GM20431 (cell line): ENCODE results near the gene TPSG1.
"Not testable (repeated sequence)": the region's sequence is repeated elsewhere in the genome, so short reads cannot be mapped to it uniquely, and the experiment has no call there.

Source experiments
- in situ Hi-C: fragments of 300-500 bp; cut with MseI, MboI; formaldehyde crosslinking; loops from one replicate; pipeline ENCODE4 v1.15.0; 2020; ENCODE audit warnings: low sequenced_read_pairs; ENCODE audit not compliant: unreplicated experiment

Gene TPSG1

DNA sequence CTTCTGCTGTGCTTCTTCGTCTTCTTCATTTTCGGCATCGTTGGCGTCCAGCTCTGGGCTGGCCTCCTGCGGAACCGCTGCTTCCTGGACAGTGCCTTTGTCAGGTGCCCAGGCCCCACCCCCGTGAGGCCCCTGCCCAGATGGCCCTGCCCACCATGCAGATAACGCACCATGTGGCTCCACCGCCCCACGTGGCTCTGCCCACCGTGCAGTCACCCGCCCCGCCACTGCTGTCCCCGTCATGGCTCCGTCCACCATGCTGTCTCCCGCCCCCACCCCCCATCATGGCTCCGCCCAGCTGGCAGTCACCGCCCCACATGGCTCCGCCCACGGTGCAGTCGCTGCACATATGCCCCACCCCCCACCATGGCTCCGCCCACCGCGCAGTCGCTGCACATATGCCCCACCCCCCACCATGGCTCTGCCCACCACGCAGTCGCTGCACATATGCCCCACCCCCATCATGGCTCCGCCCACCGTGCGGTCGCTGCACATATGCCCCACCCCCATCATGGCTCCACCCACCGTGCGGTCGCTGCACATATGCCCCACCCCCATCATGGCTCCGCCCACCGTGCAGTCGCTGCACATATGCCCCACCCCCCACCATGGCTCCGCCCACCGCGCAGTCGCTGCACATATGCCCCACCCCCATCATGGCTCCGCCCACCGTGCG lies 26.3 kb downstream of the TPSG1 start:
- in situ Hi-C loops, result not testable (repeated sequence)

GRCh38 chr16:1198194-1198593 lies 26.9 kb downstream of the TPSG1 start:
- in situ Hi-C loops, result no loop called here

DNA sequence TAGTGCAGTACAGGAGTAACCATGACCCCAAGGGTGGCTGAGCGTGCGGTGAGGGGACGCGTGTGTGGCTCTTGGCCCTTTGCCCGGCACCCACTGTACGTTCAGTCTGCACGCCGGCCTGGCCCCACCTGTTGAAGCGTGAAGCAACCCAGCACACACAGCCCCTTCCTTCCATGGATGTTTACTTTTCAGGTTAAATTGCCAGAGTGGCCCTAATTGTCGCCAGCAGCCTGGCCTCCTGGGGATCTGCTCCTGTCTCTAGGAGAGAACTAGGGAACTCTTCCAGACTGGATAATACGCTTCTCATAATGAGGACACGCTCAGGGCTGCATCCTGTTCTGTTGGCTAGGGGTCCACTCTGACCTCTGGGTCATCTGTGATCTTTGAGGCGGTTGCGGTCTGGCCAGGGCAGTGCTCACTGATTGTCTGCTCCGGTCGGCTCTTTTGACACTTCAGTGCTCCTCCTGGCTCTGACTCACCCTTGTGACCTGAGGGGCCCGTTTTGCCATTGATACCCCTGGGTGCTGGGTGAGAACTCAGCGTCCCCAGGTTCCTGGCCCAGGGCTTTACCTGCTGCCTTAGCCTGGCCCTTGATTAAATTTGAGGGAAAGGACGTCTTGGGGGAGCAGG lies 27.7 kb downstream of the TPSG1 start:
- in situ Hi-C loops, result no loop called here

DNA sequence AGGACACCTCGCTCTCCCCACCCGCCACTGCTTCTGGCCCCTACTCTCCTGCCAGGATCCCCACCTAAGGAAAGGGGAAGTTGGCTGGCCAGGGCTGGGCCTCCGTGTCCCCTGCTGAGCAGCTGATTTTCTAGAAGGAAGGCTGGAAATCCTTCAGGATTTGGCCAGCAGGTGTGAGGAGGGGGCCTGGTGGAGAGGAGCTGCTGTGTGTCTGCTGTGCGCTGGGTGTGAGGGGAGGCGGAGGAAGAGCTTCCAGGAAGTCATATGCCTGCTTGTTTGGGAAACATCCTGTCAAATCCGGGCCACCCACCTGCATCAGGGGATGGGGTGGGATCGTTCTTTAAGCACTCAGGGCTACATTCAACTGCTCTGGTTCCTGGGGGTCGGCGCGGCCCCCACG lies 28.6 kb downstream of the TPSG1 start:
- in situ Hi-C loops, result no loop called here

DNA sequence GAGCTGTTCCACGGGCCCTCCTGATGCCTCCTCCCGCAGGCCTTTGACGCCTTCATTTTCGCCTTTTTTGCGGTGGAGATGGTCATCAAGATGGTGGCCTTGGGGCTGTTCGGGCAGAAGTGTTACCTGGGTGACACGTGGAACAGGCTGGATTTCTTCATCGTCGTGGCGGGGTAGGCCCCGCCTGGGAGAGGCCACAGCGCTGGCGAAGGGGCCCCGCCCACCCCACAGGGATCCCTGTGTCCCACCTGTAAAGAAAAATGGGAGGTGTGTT lies 29.7 kb downstream of the TPSG1 start:
- in situ Hi-C loops, result no loop called here

DNA sequence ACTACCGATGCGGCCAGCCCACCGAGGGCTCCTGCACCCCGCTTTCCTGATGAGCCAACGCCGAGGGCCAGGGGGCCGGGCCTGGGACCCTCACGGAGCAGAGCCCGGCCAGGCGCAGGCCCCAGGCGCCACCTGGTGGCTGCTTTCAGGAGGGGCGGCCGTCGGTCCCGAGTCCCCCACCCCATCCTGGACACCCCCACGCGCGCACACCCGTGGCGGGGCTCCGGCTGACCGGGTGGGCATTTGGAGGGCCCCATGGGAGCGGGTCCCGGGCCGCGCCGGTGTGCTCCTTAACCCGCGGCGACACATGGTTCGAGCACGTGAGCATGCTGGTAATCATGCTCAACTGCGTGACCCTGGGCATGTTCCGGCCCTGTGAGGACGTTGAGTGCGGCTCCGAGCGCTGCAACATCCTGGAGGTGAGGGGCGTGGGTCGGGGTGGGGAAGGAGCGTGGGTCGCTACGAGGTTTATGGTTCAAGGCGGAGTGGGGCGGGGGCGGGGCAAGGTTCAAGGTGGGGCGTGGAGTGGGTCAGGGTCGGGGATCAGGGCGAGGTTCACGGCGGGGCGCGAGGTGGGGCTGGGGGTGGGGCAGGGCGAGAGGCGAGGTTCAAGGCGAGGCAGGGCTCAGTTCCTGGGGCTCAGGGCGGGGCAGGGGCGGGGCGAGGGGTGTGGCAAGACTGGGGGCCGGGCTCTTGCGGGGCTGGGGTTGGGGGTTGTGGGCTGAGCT lies 30.2 kb downstream of the TPSG1 start:
- in situ Hi-C loops, result no loop called here

- in situ Hi-C loops, result no loop called here
These were observed 31.1 kb downstream of the TPSG1 start for GRCh38 chr16:1193825-1194581.

DNA sequence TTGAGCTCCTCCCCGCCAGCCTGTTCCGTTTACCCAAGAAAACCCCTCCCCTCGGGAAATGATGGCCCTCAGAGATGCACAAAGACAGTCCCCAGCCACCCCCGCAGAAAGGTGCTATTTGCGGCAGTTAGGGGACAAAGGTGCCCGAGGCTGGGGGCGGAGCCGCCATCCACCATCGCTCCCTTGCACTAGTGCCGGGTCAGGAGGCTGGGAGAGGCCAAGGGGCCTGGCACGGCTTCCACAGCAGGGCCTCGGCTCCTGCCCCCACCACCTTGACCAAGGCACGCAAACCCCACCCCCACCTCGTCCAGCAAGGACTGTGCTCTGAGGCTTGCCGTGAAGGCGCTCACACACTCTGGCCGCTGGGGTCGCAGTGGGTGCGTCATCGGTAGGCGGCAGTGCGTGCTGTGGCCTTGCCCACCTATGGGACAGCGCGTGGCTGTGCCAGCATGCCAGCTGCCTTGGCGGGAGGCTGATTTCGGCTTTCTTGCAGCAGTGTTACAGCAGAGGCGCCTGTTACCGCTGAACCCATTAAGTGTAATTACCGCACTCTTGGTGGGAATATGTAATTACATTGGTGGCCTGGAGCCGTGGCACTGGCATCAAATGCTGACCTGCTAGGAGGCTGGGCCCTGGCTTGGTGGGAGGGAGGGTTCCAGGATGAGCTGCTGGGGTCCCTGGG lies 31.8 kb downstream of the TPSG1 start:
- in situ Hi-C loops, result no loop called here

DNA sequence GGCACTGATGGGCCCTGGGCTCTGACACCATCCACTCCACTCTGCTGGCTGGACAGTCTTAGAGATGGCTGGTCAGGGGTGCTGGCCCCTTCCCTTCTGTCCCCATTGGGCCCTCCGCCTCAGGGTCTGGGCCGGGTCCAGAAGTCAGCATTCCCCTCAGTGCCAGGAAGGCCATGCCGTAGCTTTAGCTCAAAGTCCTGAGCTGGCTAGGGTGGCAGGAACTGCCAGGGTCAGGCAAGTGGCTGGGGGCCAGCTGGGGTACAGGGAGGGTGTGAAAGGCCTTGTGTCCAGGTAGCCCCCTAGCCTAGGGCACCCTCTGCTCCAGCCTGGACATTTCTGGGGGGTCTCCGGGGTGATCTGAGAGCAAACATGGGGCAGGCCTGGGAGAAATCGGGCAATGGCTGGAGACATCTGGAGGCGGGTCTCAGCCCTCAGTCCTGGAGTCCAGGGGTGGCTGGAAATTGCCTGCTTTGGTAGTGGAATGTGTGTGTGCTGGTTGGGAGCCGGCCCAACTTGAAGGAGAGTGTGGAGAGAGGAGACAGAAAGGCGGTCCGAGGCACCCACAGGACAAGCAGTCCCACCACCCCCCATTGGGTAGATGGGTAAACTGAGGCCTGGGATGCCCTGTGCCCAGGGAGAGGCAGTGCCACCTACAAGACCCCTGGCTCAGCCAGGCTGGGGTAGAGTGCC lies 32.5 kb downstream of the TPSG1 start:
- in situ Hi-C loops, result no loop called here

DNA sequence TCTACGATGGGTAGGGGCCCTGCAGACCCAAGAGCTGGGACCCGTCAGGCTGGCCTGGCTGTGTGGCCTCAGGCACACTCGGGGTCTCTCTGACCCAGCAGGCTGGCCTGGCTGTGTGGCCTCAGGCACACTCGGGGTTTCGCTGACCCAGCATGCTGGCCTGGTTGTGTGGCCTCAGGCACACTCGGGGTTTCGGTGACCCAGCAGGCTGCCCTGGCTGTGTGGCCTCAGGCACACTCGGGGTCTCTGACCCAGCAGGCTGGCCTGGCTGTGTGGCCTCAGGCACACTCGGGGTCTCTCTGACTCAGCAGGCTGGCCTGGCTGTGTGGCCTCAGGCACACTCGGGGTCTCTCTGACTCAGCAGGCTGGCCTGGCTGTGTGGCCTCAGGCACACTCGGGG lies 34.3 kb downstream of the TPSG1 start:
- in situ Hi-C loops, result not testable (repeated sequence)

DNA sequence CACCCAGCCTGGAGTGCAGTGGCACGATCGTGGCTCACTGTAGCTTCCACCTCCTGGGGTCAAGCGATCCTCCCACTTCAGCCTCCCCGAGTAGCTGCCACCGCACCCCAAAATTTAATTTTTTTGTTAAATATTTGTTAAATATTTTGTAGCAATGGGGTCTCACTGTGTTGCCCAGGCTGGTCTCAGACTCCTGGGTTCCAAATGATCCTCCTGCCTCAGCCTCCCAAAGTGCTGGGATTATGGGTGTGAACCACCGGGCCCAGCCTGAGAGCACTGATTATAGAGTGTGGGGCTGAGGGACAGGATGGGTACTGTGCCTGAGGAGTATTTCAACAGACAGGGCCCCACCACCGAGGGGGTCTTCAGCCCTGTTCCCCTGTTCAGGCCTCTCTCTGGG lies 35.6 kb downstream of the TPSG1 start:
- in situ Hi-C loops, result no loop called here

- in situ Hi-C loops, result no loop called here
These were observed 36.5 kb downstream of the TPSG1 start for GRCh38 chr16:1188432-1189189.

GRCh38 chr16:1185460-1186207 lies 39.4 kb downstream of the TPSG1 start:
- in situ Hi-C loops, result not testable (repeated sequence)

DNA sequence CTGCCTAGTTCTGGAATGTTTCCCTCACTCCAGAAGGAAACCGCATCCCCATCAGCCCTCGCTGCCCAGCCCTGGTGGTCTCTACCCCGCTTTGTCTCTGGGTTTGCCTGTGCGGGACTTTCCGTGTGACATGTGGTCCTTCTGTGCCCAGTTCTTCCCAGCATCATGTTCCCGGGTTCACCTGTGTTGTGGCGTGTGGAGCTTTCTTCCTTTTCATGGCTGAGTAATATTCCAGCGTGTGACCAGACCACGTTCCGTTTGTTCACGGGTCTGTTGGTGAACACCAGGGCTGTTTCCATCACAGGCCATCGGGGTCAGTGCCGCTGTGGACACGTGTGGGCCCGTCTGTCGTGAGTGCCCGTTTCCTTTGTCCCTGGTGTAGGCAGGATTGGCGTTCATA lies 40.1 kb downstream of the TPSG1 start:
- in situ Hi-C loops, result no loop called here

DNA sequence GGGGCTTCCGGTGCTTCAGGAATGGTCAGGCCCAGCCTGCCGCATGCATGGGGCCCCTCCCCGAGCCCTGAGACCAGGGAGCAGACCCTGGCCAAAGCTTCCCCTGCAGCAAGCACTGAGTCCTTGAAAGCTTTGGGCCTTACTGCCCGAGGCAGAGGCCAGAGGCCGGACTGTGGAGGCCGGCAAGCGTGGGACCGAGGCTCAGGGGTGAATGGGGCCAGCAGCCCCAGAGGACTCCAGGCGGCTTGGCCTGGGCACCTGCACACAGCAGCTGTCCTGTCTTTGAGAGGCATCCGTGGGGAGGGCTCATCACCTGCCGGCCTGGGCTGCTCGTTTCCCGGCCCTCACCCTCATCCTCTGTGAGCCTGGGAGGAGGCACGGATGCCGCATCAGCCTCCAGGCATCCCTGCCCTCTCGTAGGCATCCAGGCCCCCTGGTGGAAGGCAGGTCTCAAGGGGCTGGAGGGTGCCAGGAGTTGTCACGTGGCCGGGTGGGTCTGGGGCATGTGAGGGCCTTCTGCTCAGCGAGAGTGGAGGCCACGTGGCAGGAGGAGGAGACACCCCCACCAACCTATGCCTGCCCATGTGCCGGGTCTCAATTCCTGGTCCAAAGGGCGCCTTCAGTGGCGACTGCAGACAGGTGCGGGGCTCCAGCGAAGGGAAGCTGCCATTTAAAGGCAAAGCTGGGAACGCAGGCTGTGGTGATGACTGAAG lies 40.8 kb downstream of the TPSG1 start:
- in situ Hi-C loops, result no loop called here

DNA sequence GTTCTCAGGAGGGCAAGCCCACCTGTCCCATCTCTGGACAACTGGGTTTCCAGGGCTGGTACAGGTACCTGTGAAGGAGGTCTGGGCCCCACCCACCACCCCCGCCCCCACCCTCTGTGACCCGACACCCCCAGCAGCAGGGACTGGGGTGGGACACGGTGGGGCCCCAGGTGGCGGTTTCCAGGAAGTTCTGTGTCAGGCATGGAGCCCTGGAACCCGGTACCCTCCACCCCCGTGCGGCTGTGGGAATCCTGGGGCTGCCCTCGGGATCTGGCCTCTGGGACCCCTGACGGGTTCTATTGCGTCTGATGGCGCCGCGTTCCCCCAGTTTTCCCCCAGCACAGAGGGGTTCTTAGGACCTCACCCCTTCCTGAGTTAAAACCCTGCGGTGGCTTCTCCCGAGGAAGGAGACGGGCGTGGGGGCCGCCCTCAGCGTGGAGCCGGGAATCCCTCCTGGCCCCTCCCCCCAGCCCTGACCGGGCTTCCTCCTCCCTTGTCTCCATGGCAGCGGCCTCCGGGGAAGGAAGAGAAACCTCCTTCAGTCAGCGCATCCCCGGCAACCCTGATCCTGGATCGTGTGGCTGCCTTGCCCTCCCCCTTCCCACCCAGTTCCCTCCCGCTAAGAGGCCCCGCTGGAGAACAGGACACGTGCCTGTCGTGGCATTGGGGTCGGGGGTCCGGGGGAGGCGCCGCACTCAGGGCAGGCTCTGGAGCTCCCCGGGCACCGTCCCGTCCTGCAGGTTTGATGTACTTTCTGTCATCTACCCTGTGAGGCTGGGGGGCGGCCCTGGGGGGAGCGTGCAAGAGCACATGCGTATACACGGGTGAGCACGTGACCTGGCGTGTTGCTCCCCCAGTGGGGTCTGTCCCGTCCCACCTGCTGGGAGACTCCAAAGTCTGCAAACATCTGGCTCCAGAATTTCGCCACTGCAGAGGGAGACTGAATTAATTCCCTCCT lies 41.8 kb downstream of the TPSG1 start:
- in situ Hi-C loops, result no loop called here

GRCh38 chr16:1182316-1182671 lies 42.8 kb downstream of the TPSG1 start:
- in situ Hi-C loops, result no loop called here
